Cerebellar cortex (tissue), 1 donor: ENCODE measurements around the gene CHODL.
A peak's percentile ranks its signal among the peaks of the same experiment; 100 is the strongest.

ENCODE experiments used
- DNase-seq: peaks from one replicate; pipeline ENCODE4 v3.0.0-alpha.2; 2015; ENCODE audit warnings: low spot score

Gene CHODL

GRCh38 chr21:18244671-18245463 lies at the start of gene CHODL:
Gene CHODL, plus strand, starts transcription at chr21:18244833. Its CDS starts 391 bp downstream, at chr21:18245224.
- no peak for DNase-seq

- DNase-seq: peak; percentile 5
Observed at GRCh38 chr21:18204931-18205330, 39.7 kb upstream of the CHODL start.

GRCh38 chr21:18218331-18218730 lies 26.3 kb upstream of the CHODL start:
- no peak for DNase-seq

GRCh38 chr21:18220498-18220897 lies 24.1 kb upstream of the CHODL start:
- DNase-seq: no peak

GRCh38 chr21:18222346-18222745 lies 22.3 kb upstream of the CHODL start:
- DNase-seq: no peak

GRCh38 chr21:18228060-18228739 lies 16.4 kb upstream of the CHODL start:
- DNase-seq: no peak

GRCh38 chr21:18235545-18235944 lies 9.1 kb upstream of the CHODL start:
- no peak for DNase-seq

GRCh38 chr21:18245464-18245967 lies 883 bp downstream of the CHODL start:
- DNase-seq: peak; percentile 62

GRCh38 chr21:18248171-18248570 lies 3.5 kb downstream of the CHODL start:
- DNase-seq: no peak

GRCh38 chr21:18249672-18250071 lies 5.0 kb downstream of the CHODL start:
- peak; percentile 38 for DNase-seq

- DNase-seq: no peak
Observed at GRCh38 chr21:18251065-18251464, 6.4 kb downstream of the CHODL start.

- DNase-seq: no peak
Observed at GRCh38 chr21:18252256-18252655, 7.6 kb downstream of the CHODL start.

GRCh38 chr21:18252680-18253079 lies 8.0 kb downstream of the CHODL start:
- DNase-seq: no peak

- no peak for DNase-seq
Observed at GRCh38 chr21:18253221-18253620, 8.6 kb downstream of the CHODL start.

- DNase-seq: no peak
Observed at GRCh38 chr21:18253799-18254198, 9.2 kb downstream of the CHODL start.

GRCh38 chr21:18265944-18266343 lies 21.3 kb downstream of the CHODL start:
- no peak for DNase-seq

- DNase-seq: no peak
Observed at GRCh38 chr21:18267496-18267895, 22.9 kb downstream of the CHODL start.

GRCh38 chr21:18268906-18269305 lies 24.3 kb downstream of the CHODL start:
- no peak for DNase-seq

- DNase-seq: no peak
Observed at GRCh38 chr21:18269856-18270255, 25.2 kb downstream of the CHODL start.

- no peak for DNase-seq
Observed at GRCh38 chr21:18273400-18273799, 28.8 kb downstream of the CHODL start.

GRCh38 chr21:18274370-18274769 lies 29.7 kb downstream of the CHODL start:
- no peak for DNase-seq

- no peak for DNase-seq
Observed at GRCh38 chr21:18275781-18276180, 31.1 kb downstream of the CHODL start.

GRCh38 chr21:18285379-18285778 lies 40.7 kb downstream of the CHODL start:
- no peak for DNase-seq
